SJCRH30 (cell line): ENCODE measurements around the gene METTL15. TPM values are rescaled to one million over a fixed set of nuclear protein-coding genes. Genes with fewer than 3 reads are reported as not detected.
A peak's percentile ranks its signal among the peaks of the same experiment; 100 is the strongest.
"Not testable (repeated sequence)": the region's sequence is repeated elsewhere in the genome, so short reads cannot be mapped to it uniquely, and the experiment has no call there.

Source experiments
- DNase-seq, 2 experiments: peaks; one replicate each; pipeline ENCODE4 v3.0.0-alpha.2; 2015 to 2020
- H3K27ac ChIP-seq: fragments of 250-450 bp; sonication (Bioruptor Pico); 2 replicates; pipeline ENCODE4 v1.5.1; 2020; ENCODE audit warnings: mild to moderate bottlenecking, moderate library complexity
- H3K27me3 ChIP-seq: fragments of 250-450 bp; sonication (Bioruptor Pico); 2 replicates; pipeline ENCODE4 v1.5.1; 2020; ENCODE audit warnings: mild to moderate bottlenecking, moderate library complexity
- H3K36me3 ChIP-seq: fragments of 250-450 bp; sonication (Bioruptor Pico); 2 replicates; pipeline ENCODE4 v1.5.1; 2020; ENCODE audit warnings: mild to moderate bottlenecking, moderate library complexity
- H3K4me1 ChIP-seq: fragments of 250-450 bp; sonication (Bioruptor Pico); 2 replicates; pipeline ENCODE4 v1.5.1; 2020; ENCODE audit warnings: mild to moderate bottlenecking, moderate library complexity
- H3K4me3 ChIP-seq: fragments of 250-450 bp; sonication (Bioruptor Pico); 2 replicates; pipeline ENCODE4 v1.5.1; 2020; ENCODE audit warnings: mild to moderate bottlenecking, moderate library complexity
- H3K9me3 ChIP-seq: fragments of 250-450 bp; sonication (Bioruptor Pico); replicated peaks from 2 replicates; pipeline ENCODE4 v1.5.1; 2020; ENCODE audit warnings: mild to moderate bottlenecking, moderate library complexity
- total RNA-seq: library from RNA; depleted of rRNA; stranded (reverse); fragments of >200 nt; shearing (Covaris generic); gene quantifications from 2 replicates; pipeline ENCODE4 v1.2.3, GENCODE V29; 2014

Gene METTL15
- total RNA-seq, 1 experiment from 2014 or later: 16.0 TPM

GRCh38 chr11:28257761-28258160, 149.6 kb downstream of the METTL15 start:
- H3K36me3 ChIP-seq: no peaks in the 10 kb centered on the region
- DNase-seq: no peak
- no peaks in the 10 kb centered on the region for H3K27me3 ChIP-seq
- H3K9me3 ChIP-seq: no peaks in the 10 kb centered on the region
- no peak overlapping the region for H3K4me3 ChIP-seq
- H3K4me1 ChIP-seq: no peaks in the 10 kb centered on the region
- no peak overlapping the region for H3K27ac ChIP-seq

- Histone ChIP-seq H3K4me1 (no peaks in the 10 kb centered on the region), H3K36me3 (no peaks in the 10 kb centered on the region), H3K4me3 (no peak overlapping the region), H3K9me3 (no peaks in the 10 kb centered on the region), H3K27me3 (no peaks in the 10 kb centered on the region), H3K27ac (no peak overlapping the region)
- DNase-seq: no peak
Observed at GRCh38 chr11:28259177-28259843, 151.1 kb downstream of the METTL15 start.

- H3K9me3 ChIP-seq: peaks cover 3% of the 10 kb centered on the region; the same call in 1 of the 2 replicates
- no peak overlapping the region for H3K4me3 ChIP-seq
- H3K27ac ChIP-seq: no peak overlapping the region
- no peak for DNase-seq
- no peaks in the 10 kb centered on the region for H3K4me1 ChIP-seq
- H3K27me3 ChIP-seq: no peaks in the 10 kb centered on the region
- H3K36me3 ChIP-seq: no peaks in the 10 kb centered on the region
Observed at GRCh38 chr11:28268925-28269324, 160.7 kb downstream of the METTL15 start.

GRCh38 chr11:28269586-28269985, 161.4 kb downstream of the METTL15 start:
- Histone ChIP-seq H3K27me3 (no peaks in the 10 kb centered on the region), H3K4me1 (no peaks in the 10 kb centered on the region), H3K36me3 (no peaks in the 10 kb centered on the region), H3K9me3 (peaks cover 3% of the 10 kb centered on the region; the same call in 1 of the 2 replicates), H3K4me3 (no peak overlapping the region), H3K27ac (no peak overlapping the region)
- DNase-seq: no peak

GRCh38 chr11:28272247-28272646, 164.1 kb downstream of the METTL15 start:
- H3K27me3 ChIP-seq, H3K36me3 ChIP-seq, H3K9me3 ChIP-seq, H3K27ac ChIP-seq, DNase-seq, H3K4me3 ChIP-seq, H3K4me1 ChIP-seq: not testable (repeated sequence)

- H3K27me3 ChIP-seq: no peaks in the 10 kb centered on the region
- peaks cover 3% of the 10 kb centered on the region; the same call in 1 of the 2 replicates for H3K9me3 ChIP-seq
- no peak for DNase-seq
- no peaks in the 10 kb centered on the region for H3K36me3 ChIP-seq
- no peak overlapping the region for H3K27ac ChIP-seq
- no peak overlapping the region for H3K4me3 ChIP-seq
- no peaks in the 10 kb centered on the region for H3K4me1 ChIP-seq
Observed at GRCh38 chr11:28274216-28274615, 166.0 kb downstream of the METTL15 start.

- no peak for DNase-seq
- H3K27me3 ChIP-seq: no peaks in the 10 kb centered on the region
- no peaks in the 10 kb centered on the region for H3K4me1 ChIP-seq
Observed at GRCh38 chr11:28284196-28284595, 176.0 kb downstream of the METTL15 start.

GRCh38 chr11:28289444-28289843, 181.3 kb downstream of the METTL15 start:
- H3K27ac ChIP-seq: no peak overlapping the region
- no peaks in the 10 kb centered on the region for H3K27me3 ChIP-seq
- H3K9me3 ChIP-seq: peaks cover 3% of the 10 kb centered on the region; the same call in 1 of the 2 replicates
- DNase-seq: no peak
- no peaks in the 10 kb centered on the region; the same call in 1 of the 2 replicates for H3K36me3 ChIP-seq
- H3K4me1 ChIP-seq: no peaks in the 10 kb centered on the region
- H3K4me3 ChIP-seq: no peak overlapping the region

More at GRCh38 chr11:28284196-28284595, 176.0 kb downstream of the METTL15 start:
- H3K27ac ChIP-seq: no peak overlapping the region
- no peaks in the 10 kb centered on the region for H3K9me3 ChIP-seq
- 0 out of 2 replicates have a peak, but pooled peaks cover 3% of the 10 kb centered on the region for H3K36me3 ChIP-seq
- no peak overlapping the region for H3K4me3 ChIP-seq

GRCh38 chr11:28290995-28291394, 182.8 kb downstream of the METTL15 start:
- H3K9me3 ChIP-seq, H3K27me3 ChIP-seq, DNase-seq, H3K36me3 ChIP-seq, H3K4me1 ChIP-seq, H3K4me3 ChIP-seq, H3K27ac ChIP-seq: not testable (repeated sequence)

GRCh38 chr11:28296426-28296825, 188.2 kb downstream of the METTL15 start:
- Histone ChIP-seq H3K9me3 (peaks cover 3% of the 10 kb centered on the region; the same call in 1 of the 2 replicates), H3K4me3 (no peak overlapping the region), H3K27ac (no peak overlapping the region), H3K27me3 (no peaks in the 10 kb centered on the region), H3K4me1 (no peaks in the 10 kb centered on the region), H3K36me3 (no peaks in the 10 kb centered on the region; the same call in 1 of the 2 replicates)
- DNase-seq: no peak

- Histone ChIP-seq H3K27ac (no peak overlapping the region), H3K4me3 (no peak overlapping the region), H3K4me1 (no peaks in the 10 kb centered on the region), H3K9me3 (no peaks in the 10 kb centered on the region), H3K27me3 (no peaks in the 10 kb centered on the region), H3K36me3 (peaks cover 3% of the 10 kb centered on the region; the same call in 1 of the 2 replicates)
- no peak for DNase-seq
Observed at GRCh38 chr11:28298209-28298608, 190.0 kb downstream of the METTL15 start.

- DNase-seq: no peak
- Histone ChIP-seq H3K9me3 (no peaks in the 10 kb centered on the region), H3K4me3 (no peak overlapping the region), H3K27ac (no peak overlapping the region), H3K4me1 (no peaks in the 10 kb centered on the region), H3K36me3 (peaks cover 3% of the 10 kb centered on the region; the same call in 1 of the 2 replicates), H3K27me3 (no peaks in the 10 kb centered on the region)
Observed at GRCh38 chr11:28303477-28304191, 195.4 kb downstream of the METTL15 start.

GRCh38 chr11:28315440-28315839, 207.3 kb downstream of the METTL15 start:
- no peaks in the 10 kb centered on the region for H3K27me3 ChIP-seq
- no peak overlapping the region for H3K4me3 ChIP-seq
- no peaks in the 10 kb centered on the region for H3K9me3 ChIP-seq
- no peaks in the 10 kb centered on the region for H3K4me1 ChIP-seq
- DNase-seq: no peak
- no peak overlapping the region for H3K27ac ChIP-seq
- no peaks in the 10 kb centered on the region for H3K36me3 ChIP-seq

- no peaks in the 10 kb centered on the region for H3K4me1 ChIP-seq
- no peak overlapping the region for H3K4me3 ChIP-seq
- H3K27ac ChIP-seq: no peak overlapping the region
- no peaks in the 10 kb centered on the region for H3K9me3 ChIP-seq
- peak in 1 of 2 experiments; percentile 24 for DNase-seq
- H3K27me3 ChIP-seq: no peaks in the 10 kb centered on the region
- no peaks in the 10 kb centered on the region for H3K36me3 ChIP-seq
Observed at GRCh38 chr11:28318871-28319270, 210.7 kb downstream of the METTL15 start.

- no peaks in the 10 kb centered on the region for H3K27me3 ChIP-seq
- no peak overlapping the region for H3K4me3 ChIP-seq
- no peak overlapping the region for H3K27ac ChIP-seq
- no peaks in the 10 kb centered on the region for H3K4me1 ChIP-seq
- DNase-seq: no peak
- H3K9me3 ChIP-seq: no peaks in the 10 kb centered on the region
- no peaks in the 10 kb centered on the region for H3K36me3 ChIP-seq
Observed at GRCh38 chr11:28323621-28324020, 215.4 kb downstream of the METTL15 start.
